HG02973 (cell line): ENCODE measurements around the gene PRR15L.

ENCODE experiments used
- ATAC-seq: cut with Tn5 transposase; IDR thresholded peaks from one replicate; pipeline ENCODE4 v1.9.1; 2021; ENCODE audit warnings: moderate library complexity; ENCODE audit not compliant: unreplicated experiment

The PRR15L gene

GRCh38 chr17:47907932-47908562, 49.6 kb downstream of the PRR15L start:
- no peak for ATAC-seq

GRCh38 chr17:47906443-47906842, 51.2 kb downstream of the PRR15L start:
- no peak for ATAC-seq

GRCh38 chr17:47905221-47905733, 52.4 kb downstream of the PRR15L start:
- no peak for ATAC-seq

GRCh38 chr17:47902039-47902744, 55.5 kb downstream of the PRR15L start:
- ATAC-seq = no peak
